GM12878 (cell line): ENCODE data around the gene OR51E2. TPM values are rescaled to one million over a fixed set of nuclear protein-coding genes. Genes with fewer than 3 reads are reported as not detected.

Experiments
- ATAC-seq: fragments of 200-7000 bp; cut with Tn5 transposase; 3 replicates; pipeline ENCODE4 v1.9.1; 2020; ENCODE audit warnings: mild to moderate bottlenecking, moderate library complexity
- BruUV-seq: library from RNA; stranded (reverse); fragments of 400-500 nt; replicated peaks from 2 replicates; lab custom pipeline; 2021; lab: Mats Ljungman, UMichigan
- CTCF ChIA-PET: fragments of 300-600 bp; sonication (Branson Sonifier 250); formaldehyde crosslinking; extraction: SDS; loops from one replicate; lab custom pipeline; 2021; ENCODE audit warnings: inconsistent platforms; lab: Yijun Ruan, JAX
- POLR2A ChIA-PET: fragments of 350-600 bp; formaldehyde crosslinking; extraction: SDS; loops from one replicate; lab custom pipeline; 2021; ENCODE audit warnings: inconsistent platforms; lab: Charles Lee
- RAD21 ChIA-PET: fragments of 300-600 bp; sonication (Branson Sonifier 250); formaldehyde crosslinking; loops from one replicate; lab custom pipeline; 2023; ENCODE audit warnings: antibody characterized with exemption; ENCODE audit not compliant: unreplicated experiment; lab: Charles Lee
- SMC1A ChIA-PET: fragments of 300-600 bp; sonication (Branson Sonifier 250); formaldehyde crosslinking; loops from one replicate; lab custom pipeline; 2023; ENCODE audit not compliant: unreplicated experiment, uncharacterized antibody; lab: Charles Lee
- DNase-seq: peaks from one replicate; pipeline ENCODE4 v3.0.0-alpha.2; 2011; ENCODE audit warnings: low read depth, low spot score
- FAIRE-seq: peaks from 3 replicates; lab custom pipeline; 2011; peaks lifted over from hg19 to GRCh38; lab: Jason Lieb, UNC
- H2AFZ ChIP-seq: 2 replicates; pipeline ENCODE4 v1.6.0; 2011; ENCODE audit warnings: low read depth, low read length, control low read depth; ENCODE audit not compliant: control insufficient read depth
- H3K27ac ChIP-seq: 2 replicates; pipeline ENCODE4 v1.5.1; 2011; ENCODE audit warnings: control low read depth; ENCODE audit not compliant: control insufficient read depth, insufficient read depth
- H3K27me3 ChIP-seq, 2 experiments: replicated peaks in 1 of 2; 2 replicates each; pipeline versions ENCODE4 v1.6.0 to v1.6.1; 2011; ENCODE audit warnings: low read length in 1 of 2; ENCODE audit not compliant: control insufficient read depth in 2 of 2, insufficient read depth in 2 of 2
- H3K36me3 ChIP-seq, 2 experiments: 2 replicates each; pipeline ENCODE4 v1.5.1; 2011; ENCODE audit warnings: low read length in 1 of 2; ENCODE audit not compliant: control insufficient read depth in 2 of 2, insufficient read depth in 2 of 2
- H3K4me1 ChIP-seq: 2 replicates; pipeline ENCODE4 v1.6.1; 2011; ENCODE audit warnings: mild to moderate bottlenecking, low read length, moderate library complexity, mixed read lengths; ENCODE audit not compliant: control insufficient read depth, insufficient read depth
- H3K4me2 ChIP-seq: 2 replicates; pipeline ENCODE4 v1.6.0; 2011; ENCODE audit warnings: control low read depth; ENCODE audit not compliant: control insufficient read depth, insufficient read depth
- H3K4me3 ChIP-seq: fragments of 200-600 bp; sonication (generic); 2 replicates; pipeline ENCODE4 v1.5.1; 2016
- H3K79me2 ChIP-seq: 2 replicates; pipeline ENCODE4 v1.6.0; 2011; ENCODE audit warnings: low read length; ENCODE audit not compliant: control insufficient read depth, insufficient read depth
- H3K9ac ChIP-seq: 2 replicates; pipeline ENCODE4 v1.8.0; 2011; ENCODE audit warnings: low read length, control low read depth, mixed read lengths; ENCODE audit not compliant: control insufficient read depth, insufficient read depth
- H3K9me3 ChIP-seq: replicated peaks from 3 replicates; pipeline ENCODE4 v1.5.1; 2011; ENCODE audit warnings: mild to moderate bottlenecking, low read length; ENCODE audit not compliant: control insufficient read depth, insufficient read depth
- H4K20me1 ChIP-seq: 2 replicates; pipeline ENCODE4 v1.6.0; 2011; ENCODE audit not compliant: control insufficient read depth, insufficient read depth
- EGR1 ChIP-seq, 2 experiments: IDR thresholded peaks; 1 replicate in 1 of 2; 2 replicates in 1 of 2; pipeline ENCODE4 v1.6.1; 2011 to 2012; ENCODE audit warnings: low read depth in 2 of 2, low read length in 2 of 2, borderline replicate concordance in 1 of 2, mild to moderate bottlenecking in 1 of 2, moderate library complexity in 1 of 2
- HDGF ChIP-seq: fragments of 450-650 bp; IDR thresholded peaks from 2 replicates; pipeline ENCODE4 v1.6.1; 2016; ENCODE audit warnings: antibody characterized with exemption
- IRF5 ChIP-seq: fragments of 450-650 bp; IDR thresholded peaks from 2 replicates; pipeline ENCODE4 v1.6.1; 2017; ENCODE audit warnings: borderline replicate concordance
- NFYB ChIP-seq: IDR thresholded peaks from 2 replicates; pipeline ENCODE4 v1.6.1; 2011; ENCODE audit warnings: low read depth, mild to moderate bottlenecking, low read length, improper control_type of control experiment, moderate library complexity; ENCODE audit not compliant: insufficient read depth
- POU2F2 ChIP-seq: IDR thresholded peaks from 3 replicates; pipeline ENCODE4 v1.6.1; 2011; ENCODE audit warnings: low read depth, mild to moderate bottlenecking, low read length, borderline replicate concordance
- RAD21 ChIP-seq: IDR thresholded peaks from 2 replicates; pipeline ENCODE4 v1.6.1; 2011; ENCODE audit warnings: mild to moderate bottlenecking, low read depth, low read length, moderate library complexity; ENCODE audit not compliant: insufficient read depth
- SPI1 ChIP-seq: IDR thresholded peaks from 2 replicates; pipeline ENCODE4 v1.6.1; 2011; ENCODE audit warnings: low read depth, mild to moderate bottlenecking, low read length, moderate library complexity, borderline replicate concordance; ENCODE audit not compliant: insufficient read depth
- STAT3 ChIP-seq: IDR thresholded peaks from 2 replicates; pipeline ENCODE4 v1.6.1; 2011; ENCODE audit warnings: low read depth, low read length, improper control_type of control experiment
- TARDBP ChIP-seq: IDR thresholded peaks from 2 replicates; pipeline ENCODE4 v1.6.1; 2016; ENCODE audit warnings: borderline replicate concordance
- YY1 ChIP-seq: IDR thresholded peaks from 2 replicates; pipeline ENCODE4 v1.6.1; 2011; ENCODE audit warnings: low read depth, mild to moderate bottlenecking, low read length
- ZBTB4 ChIP-seq: fragments of 450-650 bp; formaldehyde crosslinking; IDR thresholded peaks from 2 replicates; pipeline ENCODE4 v1.4.0; 2022; ENCODE audit warnings: mild to moderate bottlenecking, moderate library complexity
- WGBS: methylation state at CpG from one replicate; pipeline ENCODE4 v1.1.6; 2016; ENCODE audit warnings: low lambda C conversion rate; ENCODE audit not compliant: insufficient replicate concordance, insufficient coverage; ENCODE audit errors: missing lambda C conversion rate; 5-methylcytosine and 5-hydroxymethylcytosine counted together
- in situ Hi-C: fragments of 300-500 bp; cut with MboI; formaldehyde crosslinking; loops from 9 replicates; pipeline ENCODE4 v1.14.3; 2018; ENCODE audit warnings: mixed read lengths
- intact Hi-C: fragments of 100-400 bp; cut with micrococcal nuclease; formaldehyde crosslinking; loops from one replicate; pipeline ENCODE4 v1.14.2; 2022; ENCODE audit not compliant: unreplicated experiment
- polyA plus RNA-seq, 11 experiments: library from polyadenylated mRNA; depleted of rRNA in 4 of 11; unstranded in 6 of 11; stranded (reverse) in 5 of 11; fragments of >200 nt; fragmentation: Nextera tagmentation in 4 of 11; fragmentation: Illumina TruSeq in 1 of 11; extraction: Ambion mirVana in 4 of 11; extraction: Trizol in 1 of 11; gene quantifications; 1 replicate in 1 of 11; 2 replicates in 10 of 11; pipeline versions ENCODE4 v1.2.1 to v1.2.3, GENCODE V29; 2011 to 2016; ENCODE audit warnings: inconsistent platforms in 2 of 11, missing spikeins in 2 of 11, low read depth in 1 of 11
- total RNA-seq, 4 experiments: library from RNA; depleted of rRNA in 3 of 4; stranded (reverse); fragments of >200 nt in 3 of 4; fragmentation: Illumina TruSeq in 1 of 4; extraction: Trizol in 1 of 4; gene quantifications; 2 replicates each; pipeline versions ENCODE4 v1.2.1 to v1.2.3, GENCODE V29; 2013 to 2021
- TF ChIP-seq, protein P1 (sequence below): fragments of 450-650 bp; IDR thresholded peaks from 2 replicates; pipeline ENCODE4 v1.6.1; 2016; ENCODE audit warnings: mild to moderate bottlenecking
- TF ChIP-seq, protein P2 (sequence below): fragments of 450-650 bp; IDR thresholded peaks from 2 replicates; pipeline ENCODE4 v1.6.1; 2016; ENCODE audit warnings: mild to moderate bottlenecking, moderate library complexity, borderline replicate concordance

Gene OR51E2
- total and polyA plus RNA-seq, 10 of the 15 experiments (the other 5 are each of a cell fraction or from before 2014, with no cell fraction given) = not detected

DNA sequence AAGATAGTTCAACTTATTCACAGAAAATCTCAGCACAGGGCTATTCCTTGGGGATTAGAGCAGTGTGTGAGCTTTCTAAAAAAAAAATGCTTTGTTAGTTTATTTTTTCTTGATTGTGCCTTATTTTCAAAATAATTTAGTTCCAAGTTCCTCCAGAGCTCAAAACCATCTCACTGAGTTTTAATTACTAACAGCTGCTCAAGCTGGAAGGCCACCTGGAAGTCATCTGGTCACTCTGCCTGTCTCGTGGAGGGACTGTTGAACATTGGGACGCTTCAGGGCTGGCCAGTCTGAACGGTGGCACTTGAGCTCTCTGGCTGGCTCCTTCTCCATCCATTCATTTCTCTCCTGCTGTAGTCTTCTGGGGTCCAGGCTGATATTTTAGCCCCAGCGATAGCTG lies 49.9 kb downstream of the OR51E2 start (continued):
- TF ChIP-seq, protein P1, sequence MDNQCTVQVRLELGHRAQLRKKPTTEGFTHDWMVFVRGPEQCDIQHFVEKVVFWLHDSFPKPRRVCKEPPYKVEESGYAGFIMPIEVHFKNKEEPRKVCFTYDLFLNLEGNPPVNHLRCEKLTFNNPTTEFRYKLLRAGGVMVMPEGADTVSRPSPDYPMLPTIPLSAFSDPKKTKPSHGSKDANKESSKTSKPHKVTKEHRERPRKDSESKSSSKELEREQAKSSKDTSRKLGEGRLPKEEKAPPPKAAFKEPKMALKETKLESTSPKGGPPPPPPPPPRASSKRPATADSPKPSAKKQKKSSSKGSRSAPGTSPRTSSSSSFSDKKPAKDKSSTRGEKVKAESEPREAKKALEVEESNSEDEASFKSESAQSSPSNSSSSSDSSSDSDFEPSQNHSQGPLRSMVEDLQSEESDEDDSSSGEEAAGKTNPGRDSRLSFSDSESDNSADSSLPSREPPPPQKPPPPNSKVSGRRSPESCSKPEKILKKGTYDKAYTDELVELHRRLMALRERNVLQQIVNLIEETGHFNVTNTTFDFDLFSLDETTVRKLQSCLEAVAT = no peak
- TF ChIP-seq YY1 (no peak), ZBTB4 (CRISPR knock-in tag) (no peak), IRF5 (no peak), RAD21 (no peak)

DNA sequence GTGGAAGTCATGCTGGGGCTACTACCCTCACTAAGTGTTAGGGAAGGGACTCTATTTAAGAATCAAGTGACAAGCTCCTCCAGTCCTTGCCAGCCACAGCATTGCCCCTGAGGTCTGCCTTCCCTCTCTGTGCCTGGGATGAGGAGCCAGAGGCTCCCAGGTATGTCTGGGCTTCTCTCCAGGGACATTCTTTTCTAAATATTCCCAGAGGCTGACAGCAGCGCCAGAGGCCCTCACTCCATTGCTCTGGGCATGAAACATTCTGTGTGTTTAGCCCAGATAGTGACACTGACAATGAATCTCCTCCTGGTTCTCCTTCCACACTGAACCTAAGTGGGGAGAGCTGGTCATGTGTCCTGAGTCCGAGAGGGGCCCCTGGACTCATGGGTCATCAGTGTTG lies 51.7 kb downstream of the OR51E2 start:
- SMC1A ChIA-PET = no interaction called here
- ATAC-seq = no peak
- RAD21 ChIA-PET = no interaction called here
- Histone ChIP-seq H3K9me3 (no peaks in the 10 kb centered on the region), H4K20me1 (no peaks in the 10 kb centered on the region), H3K4me3 (no peak overlapping the region), H3K36me3 (no peaks in the 10 kb centered on the region), H3K27me3 (no peaks in the 10 kb centered on the region; a peak in 1 of 4 replicates), H3K4me2 (no peak overlapping the region), H3K9ac (no peak overlapping the region), H3K4me1 (no peaks in the 10 kb centered on the region), H3K27ac (no peak overlapping the region), H3K79me2 (no peaks in the 10 kb centered on the region), H2AFZ (no peak overlapping the region)
- 4% methylated on average over 2 of the region's 2 CpGs for WGBS
- in situ Hi-C loops (no loop called here), intact Hi-C loops (no loop called here)
- CTCF ChIA-PET = interaction anchor here (5.1 kb wide), 1 partner anchor 9 kb away, joined by 21 read pairs; the partner anchor contains the start of gene OR51D1
- POLR2A ChIA-PET = no interaction called here
- DNase-seq = no peak
- no TSS peak for BruUV-seq
- FAIRE-seq = no peak
- no peak for TF ChIP-seq HDGF
- TF ChIP-seq TARDBP = no peak
- TF ChIP-seq, protein P2, sequence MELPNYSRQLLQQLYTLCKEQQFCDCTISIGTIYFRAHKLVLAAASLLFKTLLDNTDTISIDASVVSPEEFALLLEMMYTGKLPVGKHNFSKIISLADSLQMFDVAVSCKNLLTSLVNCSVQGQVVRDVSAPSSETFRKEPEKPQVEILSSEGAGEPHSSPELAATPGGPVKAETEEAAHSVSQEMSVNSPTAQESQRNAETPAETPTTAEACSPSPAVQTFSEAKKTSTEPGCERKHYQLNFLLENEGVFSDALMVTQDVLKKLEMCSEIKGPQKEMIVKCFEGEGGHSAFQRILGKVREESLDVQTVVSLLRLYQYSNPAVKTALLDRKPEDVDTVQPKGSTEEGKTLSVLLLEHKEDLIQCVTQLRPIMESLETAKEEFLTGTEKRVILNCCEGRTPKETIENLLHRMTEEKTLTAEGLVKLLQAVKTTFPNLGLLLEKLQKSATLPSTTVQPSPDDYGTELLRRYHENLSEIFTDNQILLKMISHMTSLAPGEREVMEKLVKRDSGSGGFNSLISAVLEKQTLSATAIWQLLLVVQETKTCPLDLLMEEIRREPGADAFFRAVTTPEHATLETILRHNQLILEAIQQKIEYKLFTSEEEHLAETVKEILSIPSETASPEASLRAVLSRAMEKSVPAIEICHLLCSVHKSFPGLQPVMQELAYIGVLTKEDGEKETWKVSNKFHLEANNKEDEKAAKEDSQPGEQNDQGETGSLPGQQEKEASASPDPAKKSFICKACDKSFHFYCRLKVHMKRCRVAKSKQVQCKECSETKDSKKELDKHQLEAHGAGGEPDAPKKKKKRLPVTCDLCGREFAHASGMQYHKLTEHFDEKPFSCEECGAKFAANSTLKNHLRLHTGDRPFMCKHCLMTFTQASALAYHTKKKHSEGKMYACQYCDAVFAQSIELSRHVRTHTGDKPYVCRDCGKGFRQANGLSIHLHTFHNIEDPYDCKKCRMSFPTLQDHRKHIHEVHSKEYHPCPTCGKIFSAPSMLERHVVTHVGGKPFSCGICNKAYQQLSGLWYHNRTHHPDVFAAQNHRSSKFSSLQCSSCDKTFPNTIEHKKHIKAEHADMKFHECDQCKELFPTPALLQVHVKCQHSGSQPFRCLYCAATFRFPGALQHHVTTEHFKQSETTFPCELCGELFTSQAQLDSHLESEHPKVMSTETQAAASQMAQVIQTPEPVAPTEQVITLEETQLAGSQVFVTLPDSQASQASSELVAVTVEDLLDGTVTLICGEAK = no peak
- TF ChIP-seq STAT3 = no peak
- no peak for TF ChIP-seq SPI1
- no peak for TF ChIP-seq EGR1 (IDR thresholded peaks at IDR 0.05; ENCODE audit: borderline replicate concordance in 1 of 2, low read depth in 2 of 2, low read length in 2 of 2)
- TF ChIP-seq POU2F2 = no peak
- no peak for TF ChIP-seq NFYB
